ENCODE data around the gene GSX1.

GSX1 gene

GRCh38 chr13:27835799-27836198, 43.5 kb downstream of the GSX1 start:
- no peak for DNase-seq

GRCh38 chr13:27839809-27840467, 47.7 kb downstream of the GSX1 start:
- no peak for DNase-seq

GRCh38 chr13:27842571-27842970, 50.3 kb downstream of the GSX1 start:
- DNase-seq, result no peak

Data from activated naive CD4-positive, alpha-beta T cell treated with Interleukin-2 at 50 U/mL for 16 hours (primary cell).